DOHH2 (cell line): ENCODE measurements around the gene ZNF865.

Experiments
- H3F3A ChIP-seq: fragments of 200-600 bp; sonication (generic), shearing (Covaris generic); 2 replicates; pipeline ENCODE4 v1.6.0; 2016; ENCODE audit warnings: antibody characterized with exemption, mild to moderate bottlenecking; ENCODE audit not compliant: control insufficient read depth, insufficient read depth
- H3K27ac ChIP-seq: fragments of 200-600 bp; sonication (generic); 2 replicates; pipeline ENCODE4 v1.5.1; 2014; ENCODE audit warnings: low read depth, mild to moderate bottlenecking, low read length, moderate library complexity
- H3K27me3 ChIP-seq: fragments of 200-600 bp; sonication (generic); 2 replicates; pipeline ENCODE4 v1.6.1; 2014; ENCODE audit warnings: mild to moderate bottlenecking, low read length, mixed read lengths; ENCODE audit not compliant: control insufficient read depth
- H3K36me3 ChIP-seq: fragments of 200-600 bp; sonication (generic); 2 replicates; pipeline ENCODE4 v1.6.1; 2014; ENCODE audit warnings: mild to moderate bottlenecking, low read length, moderate library complexity, mixed read lengths; ENCODE audit not compliant: control insufficient read depth
- H3K4me1 ChIP-seq: fragments of 200-600 bp; sonication (generic); 2 replicates; pipeline ENCODE4 v1.6.1; 2014; ENCODE audit warnings: mild to moderate bottlenecking, low read length, mixed read lengths; ENCODE audit not compliant: control insufficient read depth
- H3K4me2 ChIP-seq: fragments of 200-600 bp; sonication (generic); 2 replicates; pipeline ENCODE4 v1.6.0; 2014; ENCODE audit warnings: mild to moderate bottlenecking, low read length, moderate library complexity
- H3K4me3 ChIP-seq: fragments of 200-600 bp; sonication (generic); 2 replicates; pipeline ENCODE4 v1.5.1; 2014; ENCODE audit warnings: mild to moderate bottlenecking, low read length, mixed read lengths
- H3K79me2 ChIP-seq: fragments of 200-600 bp; sonication (generic); 2 replicates; pipeline ENCODE4 v1.6.1; 2014; ENCODE audit warnings: mild to moderate bottlenecking, low read length, mixed read lengths; ENCODE audit not compliant: control insufficient read depth
- H3K9me2 ChIP-seq: fragments of 200-600 bp; sonication (generic); replicated peaks from 2 replicates; pipeline ENCODE4 v1.6.1; 2014; ENCODE audit warnings: mild to moderate bottlenecking, low read length, mixed read lengths; ENCODE audit not compliant: control insufficient read depth
- H3K9me3 ChIP-seq: fragments of 200-600 bp; sonication (generic); 2 replicates; pipeline ENCODE4 v1.6.1; 2014; ENCODE audit warnings: antibody characterized with exemption, low read length, mixed read lengths; ENCODE audit not compliant: control insufficient read depth, insufficient read depth
- H4K20me1 ChIP-seq: fragments of 200-600 bp; sonication (generic); 2 replicates; pipeline ENCODE4 v1.6.0; 2014; ENCODE audit warnings: low read depth, mild to moderate bottlenecking, antibody characterized with exemption, low read length, moderate library complexity; ENCODE audit not compliant: control insufficient read depth, insufficient read depth
- EZH2phosphoT487 ChIP-seq: fragments of 200-600 bp; sonication (generic); IDR thresholded peaks from 2 replicates; pipeline ENCODE4 v1.6.1; 2017; ENCODE audit warnings: borderline replicate concordance, mild to moderate bottlenecking, antibody characterized with exemption, low read length, moderate library complexity, mixed read lengths
- TF ChIP-seq, protein P1 (sequence below): fragments of 200-600 bp; sonication (generic); IDR thresholded peaks from one replicate; pipeline ENCODE4 v1.5.1; 2014; ENCODE audit warnings: antibody characterized with exemption, mild to moderate bottlenecking, low read depth, low read length; ENCODE audit not compliant: poor library complexity, severe bottlenecking

Gene ZNF865

GRCh38 chr19:55640577-55641425 lies 35.4 kb downstream of the ZNF865 start, which contains the start of gene ZNF580:
Gene ZNF580, plus strand, starts transcription at chr19:55641002. Its CDS starts 1,507 bp downstream, at chr19:55642509.
- no peak for TF ChIP-seq EZH2phosphoT487
- TF ChIP-seq, protein P1, sequence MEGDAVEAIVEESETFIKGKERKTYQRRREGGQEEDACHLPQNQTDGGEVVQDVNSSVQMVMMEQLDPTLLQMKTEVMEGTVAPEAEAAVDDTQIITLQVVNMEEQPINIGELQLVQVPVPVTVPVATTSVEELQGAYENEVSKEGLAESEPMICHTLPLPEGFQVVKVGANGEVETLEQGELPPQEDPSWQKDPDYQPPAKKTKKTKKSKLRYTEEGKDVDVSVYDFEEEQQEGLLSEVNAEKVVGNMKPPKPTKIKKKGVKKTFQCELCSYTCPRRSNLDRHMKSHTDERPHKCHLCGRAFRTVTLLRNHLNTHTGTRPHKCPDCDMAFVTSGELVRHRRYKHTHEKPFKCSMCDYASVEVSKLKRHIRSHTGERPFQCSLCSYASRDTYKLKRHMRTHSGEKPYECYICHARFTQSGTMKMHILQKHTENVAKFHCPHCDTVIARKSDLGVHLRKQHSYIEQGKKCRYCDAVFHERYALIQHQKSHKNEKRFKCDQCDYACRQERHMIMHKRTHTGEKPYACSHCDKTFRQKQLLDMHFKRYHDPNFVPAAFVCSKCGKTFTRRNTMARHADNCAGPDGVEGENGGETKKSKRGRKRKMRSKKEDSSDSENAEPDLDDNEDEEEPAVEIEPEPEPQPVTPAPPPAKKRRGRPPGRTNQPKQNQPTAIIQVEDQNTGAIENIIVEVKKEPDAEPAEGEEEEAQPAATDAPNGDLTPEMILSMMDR, result no peak
- Histone ChIP-seq H3K4me2 (peak within 1 kb of the TSS; percentile 87), H3K9me3 (no peaks in the 10 kb centered on the region), H3K4me1 (peaks cover 61% of the 10 kb centered on the region), H3K27me3 (no peaks in the 10 kb centered on the region), H3K27ac (peak within 1 kb of the TSS; percentile 99), H3K36me3 (peaks cover 49% of the 10 kb centered on the region), H3K79me2 (peaks cover 83% of the 10 kb centered on the region), H4K20me1 (no peaks in the 10 kb centered on the region; the same call in 1 of the 2 replicates), H3F3A (peaks cover 32% of the 10 kb centered on the region), H3K9me2 (no peaks in the 10 kb centered on the region), H3K4me3 (peak within 1 kb of the TSS; percentile 95)

DNA sequence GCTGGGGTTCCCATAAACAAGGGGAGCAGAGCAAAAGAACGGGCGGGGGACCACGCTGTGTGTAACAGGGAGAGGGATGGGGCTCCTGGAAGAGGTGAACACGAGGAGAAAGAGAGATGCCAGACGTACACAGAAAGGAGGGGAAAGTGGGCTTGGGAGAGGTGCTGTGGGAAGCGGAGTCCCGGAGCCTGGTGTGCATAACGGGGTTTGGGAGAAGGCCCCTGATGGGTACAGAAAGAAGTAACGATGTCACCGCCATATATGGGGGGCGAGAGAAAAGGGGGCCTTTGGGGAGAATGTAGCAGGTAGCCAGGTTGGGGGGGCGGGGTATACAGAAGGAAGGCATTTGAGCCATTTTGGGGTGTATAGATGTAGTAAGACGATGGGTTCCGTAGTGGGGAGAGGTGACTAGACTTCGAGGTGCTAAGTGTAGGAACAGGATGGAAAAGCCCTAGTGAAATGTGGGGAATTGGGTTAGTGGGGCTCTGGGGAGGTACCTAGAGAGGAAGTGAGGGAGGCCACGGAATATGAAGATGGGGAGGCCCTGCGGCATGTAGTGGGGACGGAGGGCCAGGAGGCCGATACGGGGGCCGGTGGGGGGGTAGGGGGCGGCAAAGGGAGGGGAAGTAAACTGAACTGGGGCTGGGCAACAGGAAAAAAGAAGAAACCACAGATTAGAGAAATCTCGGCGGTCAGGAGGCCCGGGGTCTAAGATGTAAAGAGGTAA lies 36.1 kb downstream of the ZNF865 start:
- peaks cover 61% of the 10 kb centered on the region for H3K4me1 ChIP-seq
- H3K27me3 ChIP-seq, result no peaks in the 10 kb centered on the region
- peaks cover 49% of the 10 kb centered on the region for H3K36me3 ChIP-seq
- no peak for TF ChIP-seq EZH2phosphoT487
- TF ChIP-seq, protein P1, result no peak
- H3K79me2 ChIP-seq, result peaks cover 82% of the 10 kb centered on the region
- H3K27ac ChIP-seq, result peak overlapping the region; percentile 99
- no peaks in the 10 kb centered on the region for H3K9me3 ChIP-seq
- no peaks in the 10 kb centered on the region for H4K20me1 ChIP-seq
- H3F3A ChIP-seq, result peaks cover 34% of the 10 kb centered on the region
- H3K4me2 ChIP-seq, result peak overlapping the region; percentile 87
- peak overlapping the region; percentile 95 for H3K4me3 ChIP-seq
- H3K9me2 ChIP-seq, result no peaks in the 10 kb centered on the region

DNA sequence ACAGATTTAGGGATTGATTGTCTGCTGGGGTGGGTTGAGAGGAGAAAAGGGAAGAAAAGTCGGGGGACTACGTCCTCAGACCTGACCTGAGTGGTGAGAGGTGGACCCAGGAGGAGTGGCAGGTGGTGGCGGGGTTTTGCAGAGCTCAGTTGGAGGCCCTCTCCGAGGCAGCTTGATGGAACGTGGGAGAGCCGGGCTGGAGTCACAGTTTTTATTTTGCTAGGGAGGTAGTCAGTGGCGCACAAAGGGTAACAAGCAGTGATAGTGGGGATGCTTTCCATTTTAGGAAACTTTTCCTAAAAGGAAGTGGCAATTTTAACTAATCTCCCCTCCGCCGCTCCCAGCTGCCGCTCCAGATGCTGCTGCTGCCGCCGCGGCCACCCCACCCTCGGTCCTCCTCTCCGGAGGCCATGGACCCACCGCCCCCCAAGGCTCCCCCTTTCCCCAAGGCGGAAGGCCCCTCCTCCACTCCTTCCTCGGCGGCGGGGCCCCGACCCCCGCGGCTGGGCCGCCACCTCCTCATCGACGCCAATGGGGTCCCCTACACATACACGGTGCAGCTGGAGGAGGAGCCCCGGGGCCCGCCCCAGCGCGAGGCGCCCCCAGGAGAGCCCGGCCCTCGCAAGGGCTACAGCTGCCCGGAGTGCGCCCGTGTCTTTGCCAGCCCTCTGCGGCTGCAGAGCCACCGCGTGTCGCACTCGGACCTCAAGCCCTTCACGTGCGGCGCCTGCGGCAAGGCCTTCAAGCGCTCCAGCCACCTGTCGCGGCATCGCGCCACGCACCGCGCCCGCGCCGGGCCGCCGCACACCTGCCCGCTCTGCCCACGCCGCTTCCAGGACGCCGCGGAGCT lies 36.9 kb downstream of the ZNF865 start:
- Histone ChIP-seq H3K27ac (peak overlapping the region; percentile 99), H3K9me2 (no peaks in the 10 kb centered on the region), H4K20me1 (no peaks in the 10 kb centered on the region), H3K79me2 (peaks cover 80% of the 10 kb centered on the region), H3K27me3 (no peaks in the 10 kb centered on the region), H3F3A (peaks cover 42% of the 10 kb centered on the region), H3K36me3 (peaks cover 55% of the 10 kb centered on the region), H3K4me3 (peak overlapping the region; percentile 95), H3K9me3 (no peaks in the 10 kb centered on the region), H3K4me1 (peaks cover 64% of the 10 kb centered on the region), H3K4me2 (peak overlapping the region; percentile 87)
- no peak for TF ChIP-seq EZH2phosphoT487
- TF ChIP-seq, protein P1, result no peak
